ENCODE data around the gene EFHC1.

- TF ChIP-seq, protein P1, sequence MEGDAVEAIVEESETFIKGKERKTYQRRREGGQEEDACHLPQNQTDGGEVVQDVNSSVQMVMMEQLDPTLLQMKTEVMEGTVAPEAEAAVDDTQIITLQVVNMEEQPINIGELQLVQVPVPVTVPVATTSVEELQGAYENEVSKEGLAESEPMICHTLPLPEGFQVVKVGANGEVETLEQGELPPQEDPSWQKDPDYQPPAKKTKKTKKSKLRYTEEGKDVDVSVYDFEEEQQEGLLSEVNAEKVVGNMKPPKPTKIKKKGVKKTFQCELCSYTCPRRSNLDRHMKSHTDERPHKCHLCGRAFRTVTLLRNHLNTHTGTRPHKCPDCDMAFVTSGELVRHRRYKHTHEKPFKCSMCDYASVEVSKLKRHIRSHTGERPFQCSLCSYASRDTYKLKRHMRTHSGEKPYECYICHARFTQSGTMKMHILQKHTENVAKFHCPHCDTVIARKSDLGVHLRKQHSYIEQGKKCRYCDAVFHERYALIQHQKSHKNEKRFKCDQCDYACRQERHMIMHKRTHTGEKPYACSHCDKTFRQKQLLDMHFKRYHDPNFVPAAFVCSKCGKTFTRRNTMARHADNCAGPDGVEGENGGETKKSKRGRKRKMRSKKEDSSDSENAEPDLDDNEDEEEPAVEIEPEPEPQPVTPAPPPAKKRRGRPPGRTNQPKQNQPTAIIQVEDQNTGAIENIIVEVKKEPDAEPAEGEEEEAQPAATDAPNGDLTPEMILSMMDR (conservative IDR thresholded peaks at IDR 0.05 in 1 of 2, IDR thresholded peaks at IDR 0.05 in 1 of 2; ENCODE audit: extremely low read depth in 1 of 2, insufficient read depth in 1 of 2, low read depth in 1 of 2, low read length in 2 of 2) = peak; percentile 82 to 92
- no peak for TF ChIP-seq EZH2 (IDR thresholded peaks at IDR 0.05; ENCODE audit: borderline replicate concordance, low read length)
These were observed 3.5 kb upstream of the EFHC1 start for GRCh38 chr6:52416629-52417151.

All from mammary epithelial cell (primary cell).